Erythroblast (primary cell): ENCODE results near the gene HS3ST4.

ENCODE experiments used
- DNase-seq, 2 experiments: peaks; one replicate each; lab custom pipeline; 2025; lab: John Stamatoyannopoulos, UW
- GATA1 ChIP-seq: IDR thresholded peaks from 2 replicates; pipeline ENCODE4 v1.6.1; 2011; ENCODE audit warnings: low read depth, mild to moderate bottlenecking, control low read depth, low read length, moderate library complexity
- POLR2A ChIP-seq: IDR thresholded peaks from 2 replicates; pipeline ENCODE4 v1.6.1; 2011; ENCODE audit warnings: mild to moderate bottlenecking, low read length

Gene HS3ST4

GRCh38 chr16:25707982-25708583 lies 16.3 kb downstream of the HS3ST4 start:
- peak; percentile 36 to 57 for DNase-seq
- TF ChIP-seq GATA1: no peak
- TF ChIP-seq POLR2A: no peak

GRCh38 chr16:25709213-25709612 lies 17.5 kb downstream of the HS3ST4 start:
- no peak for DNase-seq
- TF ChIP-seq POLR2A: no peak
- no peak for TF ChIP-seq GATA1

GRCh38 chr16:25713785-25714570 lies 22.2 kb downstream of the HS3ST4 start:
- DNase-seq: no peak
- TF ChIP-seq POLR2A (no peak), GATA1 (no peak)

- no peak for DNase-seq
- TF ChIP-seq POLR2A: no peak
- TF ChIP-seq GATA1: no peak
These were observed 24.4 kb downstream of the HS3ST4 start for GRCh38 chr16:25716186-25716585.

- no peak for TF ChIP-seq GATA1
- no peak for TF ChIP-seq POLR2A
- DNase-seq: no peak
These were observed 29.7 kb downstream of the HS3ST4 start for GRCh38 chr16:25721439-25721838.

- DNase-seq: no peak
- no peak for TF ChIP-seq GATA1
- no peak for TF ChIP-seq POLR2A
These were observed 34.8 kb downstream of the HS3ST4 start for GRCh38 chr16:25726430-25727098.

- DNase-seq: no peak
- TF ChIP-seq GATA1: no peak
- no peak for TF ChIP-seq POLR2A
These were observed 37.6 kb downstream of the HS3ST4 start for GRCh38 chr16:25729188-25729915.

GRCh38 chr16:25730396-25730795 lies 38.6 kb downstream of the HS3ST4 start:
- TF ChIP-seq GATA1 (no peak), POLR2A (no peak)
- no peak for DNase-seq

GRCh38 chr16:25734430-25735385 lies 42.9 kb downstream of the HS3ST4 start:
- no peak for DNase-seq
- TF ChIP-seq POLR2A (no peak), GATA1 (no peak)

GRCh38 chr16:25735645-25736044 lies 43.9 kb downstream of the HS3ST4 start:
- DNase-seq: no peak
- no peak for TF ChIP-seq POLR2A
- no peak for TF ChIP-seq GATA1

GRCh38 chr16:25747160-25747758 lies 55.5 kb downstream of the HS3ST4 start:
- TF ChIP-seq POLR2A: no peak
- TF ChIP-seq GATA1: no peak
- DNase-seq: peak; percentile 10 to 32

- no peak for TF ChIP-seq GATA1
- TF ChIP-seq POLR2A: no peak
- DNase-seq: no peak
These were observed 56.4 kb downstream of the HS3ST4 start for GRCh38 chr16:25748092-25748654.

- TF ChIP-seq GATA1 (no peak), POLR2A (no peak)
- no peak for DNase-seq
These were observed 58.9 kb downstream of the HS3ST4 start for GRCh38 chr16:25750488-25751216.
